Fibroblast of lung (primary cell): ENCODE results near the gene PEX14. TPM values are rescaled to one million over a fixed set of nuclear protein-coding genes. Genes with fewer than 3 reads are reported as not detected.

ENCODE experiments used
- DNase-seq, 2 donors: peaks; one replicate each; pipeline versions ENCODE4 v3.0.0 to v3.0.0-alpha.2; 2010; ENCODE audit warnings: low read depth in 2 of 2
- H2AFZ ChIP-seq: 2 replicates; pipeline ENCODE4 v1.5.1; 2012; ENCODE audit warnings: low read length, control low read depth, inconsistent platforms
- H3K27ac ChIP-seq: 2 replicates; pipeline ENCODE4 v1.5.1; 2011; ENCODE audit warnings: low read length, control low read depth; ENCODE audit not compliant: insufficient read depth
- H3K27me3 ChIP-seq: 2 replicates; pipeline ENCODE4 v1.5.1; 2011; ENCODE audit warnings: mild to moderate bottlenecking, low read length; ENCODE audit not compliant: control insufficient read depth, insufficient read depth
- H3K36me3 ChIP-seq: 2 replicates; pipeline ENCODE4 v1.5.1; 2011; ENCODE audit warnings: low read length; ENCODE audit not compliant: control insufficient read depth, insufficient read depth
- H3K4me1 ChIP-seq: 2 replicates; pipeline ENCODE4 v1.5.1; 2011; ENCODE audit warnings: low read length; ENCODE audit not compliant: control insufficient read depth, insufficient read depth; ENCODE audit errors: extremely low read depth
- H3K4me2 ChIP-seq: 2 replicates; pipeline ENCODE4 v1.5.1; 2011; ENCODE audit warnings: low read length, control low read depth; ENCODE audit not compliant: insufficient read depth; ENCODE audit errors: extremely low read depth
- H3K4me3 ChIP-seq, 4 experiments: fragments of 200-600 bp in 1 of 4; sonication (generic) in 1 of 4; replicated peaks in 1 of 4; 2 replicates each; pipeline ENCODE4 v1.5.1; 2011 to 2016; ENCODE audit warnings: low read length in 4 of 4, low read depth in 3 of 4, mild to moderate bottlenecking in 3 of 4, control low read depth in 2 of 4, inconsistent platforms in 1 of 4, mixed read lengths in 1 of 4; ENCODE audit not compliant: insufficient read depth in 1 of 4; ENCODE audit errors: control extremely low read depth in 1 of 4
- H3K79me2 ChIP-seq: 2 replicates; pipeline ENCODE4 v1.5.1; 2012; ENCODE audit warnings: mild to moderate bottlenecking, low read length, inconsistent platforms; ENCODE audit not compliant: control insufficient read depth, insufficient read depth
- H3K9ac ChIP-seq: 2 replicates; pipeline ENCODE4 v1.5.1; 2011; ENCODE audit warnings: mild to moderate bottlenecking, low read length, control low read depth; ENCODE audit not compliant: insufficient read depth
- H3K9me3 ChIP-seq: 2 replicates; pipeline ENCODE4 v1.5.1; 2012; ENCODE audit warnings: low read depth, low read length; ENCODE audit not compliant: control insufficient read depth, insufficient read depth
- H4K20me1 ChIP-seq: 2 replicates; pipeline ENCODE4 v1.5.1; 2011; ENCODE audit warnings: low read length; ENCODE audit not compliant: control insufficient read depth, insufficient read depth; ENCODE audit errors: extremely low read depth
- EZH2 ChIP-seq: IDR thresholded peaks from 2 replicates; pipeline ENCODE4 v1.5.1; 2012; ENCODE audit warnings: low read length, control low read depth, mild to moderate bottlenecking; ENCODE audit errors: missing control alignments
- polyA plus RNA-seq, 2 donors: library from polyadenylated mRNA; depleted of rRNA in 1 of 2; stranded (reverse) in 1 of 2; unstranded in 1 of 2; fragments of >200 nt; gene quantifications; 2 replicates each; pipeline ENCODE4 v1.2.1, GENCODE V29; 2011 to 2012; ENCODE audit warnings: missing spikeins in 1 of 2
- total RNA-seq: library from RNA; depleted of rRNA; stranded (reverse); fragments of >200 nt; gene quantifications from 2 replicates; pipeline ENCODE4 v1.2.1, GENCODE V29; 2014
- TF ChIP-seq, protein P1 (sequence below), 2 donors: IDR thresholded peaks in 1 of 2; conservative IDR thresholded peaks in 1 of 2; 1 replicate in 1 of 2; 2 replicates in 1 of 2; pipeline ENCODE4 v1.5.1; 2011 to 2012; ENCODE audit warnings: low read length in 2 of 2, control low read depth in 1 of 2, inconsistent platforms in 1 of 2, low read depth in 1 of 2, mild to moderate bottlenecking in 1 of 2

The PEX14 gene
- total and polyA plus RNA-seq, 2 donors (not counting 1 experiment from before 2014, with no cell fraction given): 10.3 to 11.4 TPM

DNA sequence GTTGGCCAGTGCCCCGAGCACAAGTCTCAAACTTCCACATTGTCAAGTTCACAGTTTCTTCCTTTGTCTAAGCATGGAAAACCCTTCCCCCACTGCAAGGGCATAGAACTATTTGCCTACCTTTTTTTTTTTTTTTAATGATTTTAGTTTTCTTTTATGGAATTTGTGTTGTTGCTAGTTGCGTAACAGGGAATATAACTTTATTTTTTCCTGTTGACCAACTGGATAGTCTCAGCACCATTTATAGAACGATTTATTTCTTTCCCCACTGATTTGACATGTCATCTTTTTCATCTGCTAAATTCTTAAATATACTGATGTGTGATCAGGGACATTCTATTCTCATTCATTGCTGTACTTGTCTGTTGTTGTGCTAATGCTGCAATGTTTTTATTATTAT lies 83.0 kb downstream of the PEX14 start:
- Histone ChIP-seq H3K4me1 (no peaks in the 10 kb centered on the region), H3K4me2 (no peak overlapping the region), H2AFZ (no peak overlapping the region), H3K36me3 (no peaks in the 10 kb centered on the region), H3K9me3 (no peaks in the 10 kb centered on the region), H3K27me3 (no peaks in the 10 kb centered on the region), H3K79me2 (no peaks in the 10 kb centered on the region), H4K20me1 (no peaks in the 10 kb centered on the region), H3K27ac (no peak overlapping the region), H3K4me3 (no peak overlapping the region), H3K9ac (no peak overlapping the region)
- TF ChIP-seq, protein P1, sequence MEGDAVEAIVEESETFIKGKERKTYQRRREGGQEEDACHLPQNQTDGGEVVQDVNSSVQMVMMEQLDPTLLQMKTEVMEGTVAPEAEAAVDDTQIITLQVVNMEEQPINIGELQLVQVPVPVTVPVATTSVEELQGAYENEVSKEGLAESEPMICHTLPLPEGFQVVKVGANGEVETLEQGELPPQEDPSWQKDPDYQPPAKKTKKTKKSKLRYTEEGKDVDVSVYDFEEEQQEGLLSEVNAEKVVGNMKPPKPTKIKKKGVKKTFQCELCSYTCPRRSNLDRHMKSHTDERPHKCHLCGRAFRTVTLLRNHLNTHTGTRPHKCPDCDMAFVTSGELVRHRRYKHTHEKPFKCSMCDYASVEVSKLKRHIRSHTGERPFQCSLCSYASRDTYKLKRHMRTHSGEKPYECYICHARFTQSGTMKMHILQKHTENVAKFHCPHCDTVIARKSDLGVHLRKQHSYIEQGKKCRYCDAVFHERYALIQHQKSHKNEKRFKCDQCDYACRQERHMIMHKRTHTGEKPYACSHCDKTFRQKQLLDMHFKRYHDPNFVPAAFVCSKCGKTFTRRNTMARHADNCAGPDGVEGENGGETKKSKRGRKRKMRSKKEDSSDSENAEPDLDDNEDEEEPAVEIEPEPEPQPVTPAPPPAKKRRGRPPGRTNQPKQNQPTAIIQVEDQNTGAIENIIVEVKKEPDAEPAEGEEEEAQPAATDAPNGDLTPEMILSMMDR (conservative IDR thresholded peaks at IDR 0.05 in 1 of 2, IDR thresholded peaks at IDR 0.05 in 1 of 2; ENCODE audit: low read depth in 1 of 2, low read length in 2 of 2): no peak
- TF ChIP-seq EZH2: no peak
- DNase-seq: no peak

DNA sequence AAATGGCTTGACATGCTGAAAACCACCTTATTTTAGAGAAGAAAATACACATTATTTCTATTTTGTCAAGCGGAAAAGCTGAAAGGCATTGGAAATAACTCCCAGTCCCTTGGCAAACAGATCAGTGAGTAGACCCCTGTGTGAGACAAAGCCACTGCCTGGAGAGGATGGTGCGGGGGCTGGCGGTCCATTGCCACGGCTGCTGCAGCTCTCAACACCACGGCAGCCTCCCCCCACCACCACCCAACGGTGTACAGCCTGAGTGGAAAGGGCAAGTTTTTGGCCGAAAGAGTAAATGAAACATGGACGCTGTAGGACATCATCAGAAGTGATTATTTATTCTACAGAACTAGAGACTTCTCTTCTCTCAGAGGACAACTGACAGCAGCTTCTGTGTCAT lies 84.6 kb downstream of the PEX14 start:
- TF ChIP-seq, protein P1 (conservative IDR thresholded peaks at IDR 0.05 in 1 of 2, IDR thresholded peaks at IDR 0.05 in 1 of 2; ENCODE audit: low read depth in 1 of 2, low read length in 2 of 2): no peak
- no peak for TF ChIP-seq EZH2
- Histone ChIP-seq H3K9ac (no peak overlapping the region), H3K36me3 (no peaks in the 10 kb centered on the region), H3K4me1 (no peaks in the 10 kb centered on the region), H2AFZ (no peak overlapping the region), H3K27ac (no peak overlapping the region), H3K27me3 (no peaks in the 10 kb centered on the region), H3K79me2 (no peaks in the 10 kb centered on the region), H3K4me3 (no peak overlapping the region), H3K9me3 (no peaks in the 10 kb centered on the region), H3K4me2 (no peak overlapping the region), H4K20me1 (no peaks in the 10 kb centered on the region)
- no peak for DNase-seq

DNA sequence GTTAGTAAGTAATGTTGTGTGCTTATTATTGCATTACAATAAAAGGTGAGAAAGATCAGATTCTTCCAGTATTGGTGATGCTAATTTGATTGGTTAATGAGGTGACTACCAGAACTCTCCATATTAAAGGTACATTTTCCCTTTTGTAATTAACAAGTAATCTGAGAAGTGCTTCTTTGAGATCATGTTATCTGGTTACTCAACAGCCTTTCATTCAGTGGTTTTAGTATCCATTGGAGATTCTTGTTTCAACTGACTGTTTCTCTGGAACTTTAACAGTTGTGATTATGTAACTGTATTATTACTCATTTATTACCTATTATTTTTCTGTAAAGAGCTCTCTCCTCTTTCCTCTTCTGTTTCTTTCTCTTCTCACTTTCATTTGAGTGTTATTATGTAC lies 86.7 kb downstream of the PEX14 start:
- Histone ChIP-seq H3K79me2 (no peaks in the 10 kb centered on the region), H3K36me3 (no peaks in the 10 kb centered on the region), H3K4me2 (no peak overlapping the region), H2AFZ (no peak overlapping the region), H3K4me1 (no peaks in the 10 kb centered on the region), H4K20me1 (no peaks in the 10 kb centered on the region), H3K27me3 (no peaks in the 10 kb centered on the region), H3K9ac (no peak overlapping the region), H3K9me3 (no peaks in the 10 kb centered on the region), H3K27ac (no peak overlapping the region), H3K4me3 (no peak overlapping the region)
- TF ChIP-seq EZH2: no peak
- TF ChIP-seq, protein P1 (conservative IDR thresholded peaks at IDR 0.05 in 1 of 2, IDR thresholded peaks at IDR 0.05 in 1 of 2; ENCODE audit: low read depth in 1 of 2, low read length in 2 of 2): no peak
- DNase-seq: peak; percentile 22 to 65
